RKO (cell line): Measurements from ENCODE around the gene MORN5.

Source experiments
- DNase-seq: peaks from one replicate; pipeline ENCODE4 v3.0.0-alpha.2; 2016; ENCODE audit warnings: low spot score

Gene MORN5

DNA sequence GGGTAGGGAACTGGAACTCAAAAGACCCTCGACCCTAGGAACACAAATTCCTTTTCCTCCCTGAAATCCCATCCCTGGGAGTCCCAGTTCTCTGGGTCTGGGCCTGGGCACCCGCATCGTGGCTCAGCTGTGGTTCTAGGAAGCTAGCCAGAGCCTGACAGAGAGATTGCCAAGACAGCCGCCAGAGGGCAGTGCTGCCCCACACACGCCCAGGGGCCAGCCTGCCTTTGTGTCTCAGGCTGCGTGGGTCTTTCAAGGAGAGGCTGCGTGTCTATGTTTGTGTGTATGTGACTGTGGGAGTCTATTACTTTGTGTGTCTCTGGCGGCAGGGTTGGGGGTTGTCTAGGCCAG is 34.6 kb upstream of the MORN5 start:
- DNase-seq, result peak; percentile 75

DNA sequence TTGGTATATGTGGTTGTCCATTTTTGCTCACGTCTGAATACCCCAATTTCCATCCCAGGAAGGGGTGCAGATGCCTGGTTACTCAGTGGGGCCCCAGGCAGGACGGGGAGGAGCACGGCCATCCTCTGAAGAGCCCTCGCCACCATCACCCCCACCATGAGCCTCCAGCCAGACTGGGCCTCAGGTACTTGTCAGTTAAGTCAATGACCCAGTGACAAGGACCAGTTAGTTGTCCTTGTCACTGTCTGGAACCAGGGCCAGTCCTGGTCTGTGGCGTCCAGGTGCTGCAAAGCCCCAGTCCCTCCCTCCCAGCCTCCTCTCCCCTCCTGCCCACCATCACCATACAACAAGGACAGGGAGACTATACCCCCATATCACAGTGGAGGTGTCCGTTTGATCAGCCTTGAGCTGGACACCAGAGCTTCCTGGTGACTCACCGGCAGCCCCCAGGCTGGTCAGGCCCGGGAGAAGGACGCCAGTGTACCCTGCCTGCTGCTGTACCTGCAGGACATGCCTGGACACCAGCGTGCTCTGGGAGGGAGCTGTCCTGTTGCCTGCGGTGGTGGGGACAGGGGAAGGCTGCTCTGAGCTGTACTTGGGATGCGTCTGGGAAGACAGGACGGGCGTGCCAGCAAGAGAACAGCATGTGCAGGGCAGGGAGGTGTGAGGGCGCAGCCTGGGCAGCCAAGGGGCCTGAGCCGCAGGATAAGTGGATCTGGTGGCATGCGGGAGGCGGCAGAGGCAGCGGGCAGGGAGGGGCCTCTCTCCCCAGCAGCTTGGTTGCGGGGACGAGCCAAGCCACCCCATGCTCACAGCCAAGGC is 34.0 kb upstream of the MORN5 start:
- DNase-seq, result no peak

DNA sequence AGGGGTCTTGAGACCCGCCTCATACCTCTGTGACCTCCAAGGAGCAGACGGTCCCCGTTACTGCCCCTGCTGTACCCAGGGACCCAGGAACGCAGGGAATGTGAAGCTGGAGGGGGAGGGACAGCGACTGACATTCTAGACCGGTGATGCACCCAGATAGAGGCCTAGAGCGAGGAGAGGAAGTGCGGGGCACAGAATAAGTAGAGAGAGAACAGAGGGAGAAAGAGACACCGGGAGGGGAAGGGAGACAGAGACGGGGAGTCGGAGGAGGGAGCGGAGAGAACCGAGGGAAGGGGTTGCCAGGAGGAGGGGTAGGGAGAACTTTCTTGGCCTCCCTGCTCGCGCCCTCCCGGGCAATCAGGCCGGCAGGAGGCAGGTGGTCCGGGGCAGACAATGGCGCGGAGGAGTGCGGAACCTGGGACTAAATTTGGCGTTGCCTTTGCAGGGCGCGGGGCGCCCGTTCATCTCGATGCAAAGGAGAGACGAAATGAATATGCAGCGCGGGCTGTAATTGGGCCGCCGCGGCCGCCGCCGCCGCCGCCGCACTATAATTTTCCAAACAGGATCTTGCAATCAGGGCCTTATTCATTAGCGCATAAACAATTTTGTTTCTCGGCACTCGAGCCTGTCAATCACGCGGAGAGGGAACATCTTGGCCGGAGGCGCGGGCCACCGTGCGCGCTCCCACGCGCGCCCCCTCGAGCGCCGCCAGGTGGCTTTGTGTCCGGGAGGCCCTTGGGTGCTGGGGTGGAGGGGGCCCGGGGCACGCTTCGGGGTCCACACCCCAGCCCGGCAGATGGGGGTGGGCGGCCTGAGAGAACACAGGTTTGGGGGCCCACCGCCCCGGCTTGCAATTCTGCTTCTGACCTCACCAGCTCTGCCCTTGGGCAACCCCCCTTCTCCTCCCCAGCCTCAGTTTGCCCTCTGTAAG is 33.1 kb upstream of the MORN5 start:
- DNase-seq, result no peak

DNA sequence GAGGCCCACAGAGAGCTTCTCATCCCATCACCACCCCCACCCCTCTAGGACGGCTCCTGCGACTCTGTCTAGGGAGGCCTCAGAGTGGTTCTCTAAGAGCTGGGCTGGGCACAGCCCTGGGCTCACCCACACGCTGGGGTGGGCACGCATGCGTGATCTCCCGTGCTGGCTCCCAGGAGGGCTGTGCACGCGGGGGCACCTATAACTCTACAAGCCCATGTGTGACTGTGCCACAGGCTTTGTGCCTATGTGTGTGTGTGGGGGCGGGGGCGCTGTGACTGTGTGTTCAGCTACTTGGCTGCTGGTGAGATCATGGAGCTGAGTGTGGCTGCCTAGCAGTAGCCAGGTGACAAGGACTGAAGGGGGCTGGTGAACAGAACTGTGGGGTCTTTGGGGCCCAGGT is 32.3 kb upstream of the MORN5 start:
- DNase-seq, result no peak

DNA sequence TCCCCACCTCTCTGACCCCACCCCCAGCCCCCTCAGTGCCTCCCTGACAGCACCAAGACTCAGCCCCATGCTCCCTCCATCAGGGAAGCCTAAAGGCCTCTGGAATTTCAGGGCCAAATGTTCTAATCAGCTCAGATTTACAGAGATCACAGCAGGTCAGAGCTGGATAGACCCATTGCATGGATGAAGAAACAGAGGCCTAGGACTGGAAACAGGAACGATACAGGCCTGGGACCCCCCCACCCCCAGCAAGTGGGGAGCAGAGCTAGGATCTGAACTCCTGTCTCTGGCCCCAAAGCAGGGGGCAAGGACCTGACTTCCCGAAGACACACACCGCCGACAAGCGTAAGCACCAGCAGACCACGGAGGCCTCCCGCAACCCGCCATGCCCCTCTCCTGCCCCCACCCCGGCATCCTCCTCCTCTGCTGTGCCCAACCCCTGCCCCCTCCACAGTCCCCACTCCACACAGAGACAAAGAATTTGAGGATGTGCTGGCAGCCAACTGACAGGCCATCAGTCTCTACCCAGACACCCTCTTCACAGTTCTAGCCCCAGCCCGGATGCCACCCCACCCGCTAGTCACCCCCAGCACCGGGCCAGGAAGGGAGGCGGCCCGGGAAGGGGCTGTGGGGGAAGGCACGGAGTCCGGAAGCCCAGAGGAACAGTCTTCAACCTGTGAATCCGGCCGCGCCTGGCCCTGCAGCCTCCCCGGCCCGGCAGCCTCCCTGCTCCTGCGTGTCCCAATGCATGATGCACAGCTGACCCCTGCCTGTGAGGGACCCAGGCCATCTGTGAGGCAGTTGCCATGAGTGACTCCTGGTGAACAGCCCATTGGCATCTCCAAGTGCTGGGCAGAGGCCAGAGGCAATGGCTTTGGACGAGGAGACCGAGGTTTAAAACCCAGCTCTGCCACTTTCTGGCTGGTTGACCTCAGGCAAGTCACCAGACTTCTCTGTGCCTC is 31.4 kb upstream of the MORN5 start:
- no peak for DNase-seq

DNA sequence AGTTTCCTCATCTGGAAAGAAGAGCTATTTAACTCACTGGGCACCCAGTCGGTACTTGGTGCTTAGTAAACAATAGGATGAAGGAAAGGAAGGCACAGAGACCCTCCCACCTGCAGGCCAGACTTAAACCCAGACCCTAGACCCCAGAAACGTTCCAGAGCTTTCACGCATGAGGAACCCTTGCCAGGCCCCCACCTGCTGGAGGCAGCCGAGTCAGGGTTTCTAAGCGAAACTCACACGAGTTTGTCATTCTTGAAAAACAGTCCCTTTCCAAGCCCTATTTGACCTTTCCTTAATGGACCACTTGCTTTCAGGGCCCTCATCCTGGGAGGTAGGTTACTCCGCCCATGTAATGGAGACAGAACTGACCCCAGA is 30.8 kb upstream of the MORN5 start:
- DNase-seq, result no peak

DNA sequence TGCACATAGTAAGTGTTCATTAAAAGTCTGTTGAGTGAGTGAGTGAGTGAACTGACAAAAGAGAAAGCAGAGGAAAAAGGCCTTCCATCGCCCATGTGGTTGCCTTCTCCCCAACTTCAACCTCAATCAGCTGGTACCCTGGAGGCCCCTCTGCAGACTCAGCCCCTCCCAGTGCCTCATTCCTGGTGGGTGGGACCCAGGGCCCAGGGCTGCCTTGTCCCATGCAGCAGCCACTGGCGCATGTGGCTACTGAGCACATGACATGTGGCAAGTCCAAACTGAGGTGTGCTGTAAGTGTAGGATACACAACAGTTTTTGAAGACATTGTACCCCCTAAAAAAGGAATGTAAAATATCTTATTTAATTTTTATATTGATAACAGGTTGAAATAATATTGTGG is 29.7 kb upstream of the MORN5 start:
- no peak for DNase-seq

DNA sequence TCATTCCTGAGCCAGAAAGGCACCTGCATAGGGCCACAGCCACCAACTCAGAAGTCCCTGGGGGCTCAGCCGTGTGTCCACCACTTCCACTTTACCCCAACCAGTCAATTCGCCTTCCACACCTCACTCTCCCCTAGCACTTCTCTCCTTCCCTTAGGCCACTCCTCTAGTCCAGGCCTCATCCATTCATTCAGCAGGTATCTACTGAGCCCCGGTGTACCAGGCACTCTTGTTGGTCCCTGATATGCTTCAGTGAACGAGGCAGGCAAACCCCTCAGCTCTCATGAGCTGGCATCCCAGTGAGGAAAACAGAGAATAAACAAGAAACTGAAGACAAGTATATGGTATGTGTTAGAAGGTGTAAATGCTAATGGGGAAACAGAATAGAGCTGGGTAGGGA is 28.9 kb upstream of the MORN5 start:
- no peak for DNase-seq

DNA sequence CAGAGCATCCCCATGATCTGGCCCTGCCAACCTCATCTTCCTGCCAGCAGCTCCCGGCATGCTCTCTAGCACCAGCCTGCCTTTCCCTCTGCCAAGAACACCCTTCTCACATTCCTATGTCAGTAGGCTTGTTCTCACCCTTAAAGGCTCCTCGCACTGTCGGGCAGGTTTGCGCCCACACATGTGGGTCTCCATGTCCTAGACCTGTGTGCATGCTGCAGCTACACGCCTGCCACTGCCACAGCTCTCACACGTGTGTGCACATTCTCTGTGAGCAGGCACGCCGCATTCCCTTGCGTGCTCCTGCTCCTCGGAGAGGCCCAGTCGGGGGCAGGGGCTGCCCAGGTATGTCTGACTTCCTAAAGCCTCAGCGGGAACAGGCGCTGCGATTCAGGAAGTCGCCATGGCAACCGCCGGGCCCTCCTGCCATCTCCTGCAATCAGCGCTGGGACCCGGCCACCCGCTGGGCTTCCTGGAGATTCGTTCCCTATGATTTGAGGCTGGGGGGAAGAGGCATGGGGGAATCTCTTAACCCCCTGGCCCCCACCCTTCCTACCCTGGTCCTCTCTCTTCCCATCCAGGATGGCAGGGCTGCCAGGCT is 28.2 kb upstream of the MORN5 start:
- no peak for DNase-seq

DNA sequence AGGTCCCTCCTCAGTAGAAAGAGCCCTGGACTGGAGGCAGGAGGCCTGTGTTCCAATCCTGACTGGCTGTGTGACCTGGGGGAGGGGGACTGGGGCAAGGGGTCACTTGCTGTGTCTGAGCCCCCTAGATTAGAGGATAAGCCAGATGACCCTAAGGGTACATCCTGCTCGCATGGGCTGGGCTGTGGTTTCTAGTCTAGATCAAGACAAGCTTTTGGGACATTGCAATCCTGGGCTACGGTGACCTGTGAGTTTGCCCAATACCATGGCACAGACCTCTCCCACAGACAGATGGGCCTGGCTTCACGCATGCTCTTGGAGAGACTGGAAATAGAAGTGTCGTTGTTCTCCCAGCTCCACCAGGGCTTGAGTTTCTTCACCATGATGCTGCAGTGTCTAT is 27.2 kb upstream of the MORN5 start:
- no peak for DNase-seq

DNA sequence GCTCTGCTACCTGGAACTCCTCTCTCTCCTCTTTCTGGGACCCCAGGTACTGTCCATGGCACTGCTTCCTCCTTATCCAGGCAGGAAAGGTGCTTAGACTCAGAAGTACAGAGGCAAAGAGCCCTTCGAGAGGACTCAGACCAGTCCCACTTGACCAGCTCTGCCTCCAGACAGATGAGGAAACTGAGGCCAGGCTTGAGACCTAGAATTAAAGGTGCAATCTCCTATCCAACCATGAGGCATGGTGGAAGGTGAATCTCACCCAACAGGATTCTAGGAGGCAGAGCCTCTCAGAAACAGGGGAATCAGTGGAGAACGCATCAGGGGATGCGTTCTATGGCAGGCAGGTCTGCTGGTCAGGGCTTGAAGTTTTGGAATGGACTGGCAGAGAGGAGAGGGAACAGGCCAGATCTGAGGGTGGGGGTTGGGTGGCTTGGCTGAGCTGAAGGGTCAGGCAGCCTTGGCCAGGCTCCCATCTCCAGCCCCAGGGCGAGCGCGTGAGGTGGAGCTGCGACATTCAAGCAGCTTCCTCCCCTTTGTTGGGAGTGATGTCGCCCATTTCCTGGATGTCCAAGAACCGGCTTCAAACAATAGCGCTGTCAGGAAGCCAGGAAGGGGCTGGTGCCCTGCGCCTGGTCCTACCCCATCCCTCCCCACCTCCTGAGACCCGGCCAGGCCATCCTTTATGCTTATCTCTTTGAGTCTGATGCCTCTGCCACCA is 26.3 kb upstream of the MORN5 start:
- DNase-seq, result no peak

DNA sequence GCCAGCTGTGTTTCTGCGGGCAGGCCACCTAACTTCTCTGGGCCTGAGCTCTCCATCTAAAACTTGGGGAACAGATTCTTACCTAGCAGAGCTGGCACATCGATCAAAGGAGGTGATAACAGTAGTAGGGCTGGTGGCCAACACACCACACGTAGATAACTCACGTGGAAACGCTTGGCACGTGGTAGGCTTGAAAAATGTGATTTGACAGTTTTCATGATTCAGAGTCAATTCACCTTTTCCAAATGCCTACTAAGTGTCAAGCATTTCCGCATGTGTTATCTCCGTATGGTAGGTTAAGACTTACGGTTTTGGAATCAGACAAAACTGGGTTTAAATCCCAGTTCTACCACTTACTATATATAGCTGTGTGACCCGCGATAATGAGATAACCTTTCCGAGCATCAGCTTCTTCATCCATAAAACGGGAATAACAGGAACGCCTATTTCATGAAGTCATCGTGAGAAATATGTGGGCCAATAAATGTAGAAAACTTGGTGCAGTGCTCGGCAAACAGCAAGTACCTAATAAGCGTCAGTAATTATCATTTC is 25.6 kb upstream of the MORN5 start:
- DNase-seq, result no peak

DNA sequence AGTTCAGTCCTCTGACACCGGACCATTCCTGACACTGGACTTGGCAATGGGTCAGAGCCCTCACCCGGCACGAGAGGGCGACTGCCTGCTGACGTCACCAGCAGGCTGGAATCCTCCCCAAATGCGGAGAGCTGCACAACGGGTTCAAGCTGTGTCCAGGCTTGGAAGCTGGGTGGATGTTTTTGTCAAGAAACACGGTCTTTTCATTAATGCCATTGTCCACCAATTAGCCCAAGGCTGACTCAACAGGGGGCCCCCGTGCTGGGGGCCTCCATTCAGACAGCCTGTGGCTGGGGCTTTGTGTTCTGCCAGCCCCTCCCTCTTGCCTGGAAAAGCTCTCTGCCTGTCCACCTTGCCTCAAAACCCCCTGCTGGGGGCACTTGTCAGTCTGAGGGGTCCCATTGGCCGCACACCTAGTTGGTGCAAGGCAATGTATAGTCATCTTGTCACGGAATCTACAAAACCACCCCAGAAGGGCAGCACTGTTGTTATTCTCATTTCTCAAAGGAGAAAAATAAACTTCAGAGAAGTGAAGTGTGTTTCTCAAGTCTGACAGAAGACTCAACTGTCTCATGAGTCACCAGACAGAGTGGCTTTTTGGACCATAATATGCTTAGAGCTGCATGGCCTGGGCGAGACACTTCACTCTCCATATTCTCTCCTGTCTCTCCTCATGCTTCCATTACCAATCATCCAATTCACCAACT is 24.7 kb upstream of the MORN5 start:
- no peak for DNase-seq

DNA sequence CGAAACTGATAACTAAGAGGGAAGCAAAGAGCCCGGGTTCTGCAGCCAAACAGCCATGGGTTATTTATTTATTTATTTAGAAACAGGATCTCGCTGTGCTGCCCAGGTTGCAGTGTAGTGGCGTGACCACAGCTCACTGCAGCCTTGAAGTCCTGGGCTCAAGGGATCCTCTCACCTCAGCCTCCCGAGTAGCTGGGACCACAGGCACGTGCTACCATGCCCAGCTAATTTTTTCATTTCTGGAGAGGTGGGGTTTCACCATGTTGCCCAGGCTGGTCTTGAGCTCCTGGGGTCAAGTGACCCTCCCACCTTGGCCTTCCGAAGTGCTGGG is 24.2 kb upstream of the MORN5 start:
- DNase-seq, result no peak

DNA sequence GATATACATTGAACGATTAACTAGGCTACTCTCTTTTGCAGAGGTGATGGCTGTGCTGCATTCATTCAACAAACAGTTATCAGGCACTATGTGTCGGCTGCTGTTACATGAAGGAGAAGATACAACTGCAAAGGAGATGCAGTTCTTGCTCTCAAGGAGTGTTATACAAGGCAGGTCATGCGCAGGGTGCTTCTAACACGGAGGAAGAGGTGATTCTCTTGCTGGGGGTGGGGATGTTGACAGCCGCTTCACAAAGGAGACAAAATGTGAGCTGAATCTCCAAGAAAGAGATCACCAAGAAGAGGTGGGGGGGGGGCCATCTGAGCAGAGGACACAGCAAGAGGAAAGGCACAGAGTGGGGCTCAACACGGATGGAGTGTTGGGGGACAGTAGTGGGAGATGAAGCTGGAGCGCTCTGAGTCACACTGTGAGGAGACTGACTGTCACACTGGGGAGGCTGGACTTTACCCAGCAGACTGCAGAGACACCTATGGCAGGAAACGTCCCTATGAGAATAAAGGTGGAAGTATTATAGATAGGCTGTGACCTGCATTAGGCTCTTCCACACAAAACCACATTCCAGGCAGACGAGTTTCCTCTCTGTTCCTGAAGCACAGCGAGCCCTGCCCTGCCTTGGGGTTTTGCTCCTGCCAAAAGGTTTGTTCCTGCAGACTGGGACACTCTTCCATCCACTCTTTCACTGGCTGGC is 21.0 kb upstream of the MORN5 start:
- DNase-seq, result no peak

DNA sequence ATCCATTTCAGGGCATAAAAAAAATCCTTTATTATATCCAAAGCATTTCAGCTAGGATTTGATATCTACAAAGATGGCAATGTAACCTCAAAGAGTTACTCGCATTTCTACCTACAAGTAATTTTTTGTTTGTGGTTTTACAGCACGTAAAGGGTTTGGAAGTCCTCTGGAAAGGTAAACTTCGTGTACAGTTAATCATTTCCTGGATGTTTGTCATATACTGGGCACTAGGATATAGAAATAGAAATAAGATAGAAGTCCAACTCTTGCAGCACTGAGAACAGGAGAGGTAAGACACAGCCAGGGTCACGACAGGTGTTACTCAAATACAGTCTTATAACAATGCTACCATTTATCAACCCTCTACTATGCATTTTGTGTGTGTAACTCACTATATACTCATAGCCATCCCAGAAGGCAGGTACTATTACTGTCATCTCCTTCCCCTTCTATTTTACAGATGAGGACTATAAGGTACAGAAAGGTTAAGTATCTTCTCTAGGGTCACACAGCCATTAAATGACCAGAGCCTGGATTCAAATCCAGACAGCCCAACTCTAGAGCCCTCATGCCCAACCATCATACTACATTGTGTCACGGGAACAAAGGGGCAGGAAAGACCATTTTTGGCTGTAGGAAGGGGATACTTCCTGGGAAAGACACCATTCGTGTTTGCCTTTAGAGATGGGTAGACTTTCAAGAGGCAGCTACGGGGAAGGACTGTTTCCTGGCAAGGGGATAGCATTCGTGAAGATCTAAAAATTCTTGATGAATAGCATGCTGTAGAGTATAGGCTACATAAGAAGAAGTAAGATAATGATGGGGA is 19.1 kb upstream of the MORN5 start:
- no peak for DNase-seq

DNA sequence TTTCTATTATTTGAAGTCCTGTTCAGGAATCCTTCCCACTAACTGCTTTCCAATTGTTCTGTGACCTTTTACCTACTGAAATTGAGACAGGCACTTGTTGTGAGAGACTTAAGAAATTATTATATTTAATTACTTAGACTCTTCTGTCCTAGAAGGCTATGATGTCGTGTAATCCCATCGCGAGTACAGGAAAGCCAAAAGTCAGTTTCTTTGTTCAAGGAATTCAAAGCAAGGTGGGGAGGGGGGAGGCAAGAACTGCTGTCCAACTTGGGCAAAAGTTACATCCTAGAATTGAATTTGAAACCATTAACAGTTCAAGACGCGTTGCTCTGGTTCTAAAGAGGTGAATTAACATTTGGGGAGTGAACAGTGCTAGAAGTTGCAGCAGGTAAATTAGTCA is 18.0 kb upstream of the MORN5 start:
- DNase-seq, result no peak

DNA sequence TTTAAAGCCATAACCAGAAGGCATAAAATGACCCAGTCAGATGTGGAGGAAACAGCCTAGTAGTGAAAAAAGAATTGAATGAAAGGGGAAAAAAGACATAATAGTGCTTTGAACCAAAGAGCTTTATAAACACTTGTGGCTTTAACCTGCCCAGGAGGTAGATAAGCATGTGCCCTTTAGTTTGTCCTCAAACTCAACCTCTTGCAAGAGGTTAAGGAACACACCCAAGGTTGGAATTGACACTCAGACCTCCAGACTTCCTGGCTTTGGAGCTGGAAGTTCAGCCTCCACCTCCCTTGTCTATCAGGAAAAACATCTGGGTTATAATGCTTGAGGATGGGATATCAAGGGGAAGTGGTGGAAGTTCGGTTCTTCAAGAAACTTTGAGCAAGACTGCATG is 16.4 kb upstream of the MORN5 start:
- DNase-seq, result no peak

DNA sequence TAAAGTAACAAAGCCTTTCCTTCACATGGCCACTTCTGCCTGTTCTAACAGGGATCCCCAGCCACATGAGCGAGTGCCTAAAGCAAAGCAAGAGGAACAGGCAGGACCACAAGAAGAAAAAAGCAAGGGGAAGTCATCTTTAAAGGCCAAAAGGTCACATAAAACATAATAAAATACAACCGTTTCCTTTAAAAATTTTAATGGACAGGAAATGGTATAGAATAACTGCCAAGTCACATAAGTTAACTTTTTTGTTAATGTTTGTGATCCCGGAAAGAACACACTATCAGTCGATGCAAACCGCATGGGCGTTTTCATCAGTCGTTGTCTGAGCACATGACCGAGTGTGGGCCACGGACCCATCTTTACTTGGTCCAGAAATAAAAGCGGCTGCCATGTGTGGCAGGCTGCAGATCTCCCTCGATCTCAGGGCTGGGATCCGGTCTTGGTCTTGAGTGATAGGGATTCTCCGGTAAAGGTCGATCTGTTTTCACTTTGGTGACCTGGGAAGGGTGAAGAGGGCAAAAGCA is 15.8 kb upstream of the MORN5 start:
- no peak for DNase-seq
